NCI-H2171 (cell line): ENCODE results near the gene PSMG3.

Source experiments
- DNase-seq: peaks from one replicate; lab custom pipeline; 2025; lab: John Stamatoyannopoulos, UW

Gene PSMG3

DNA sequence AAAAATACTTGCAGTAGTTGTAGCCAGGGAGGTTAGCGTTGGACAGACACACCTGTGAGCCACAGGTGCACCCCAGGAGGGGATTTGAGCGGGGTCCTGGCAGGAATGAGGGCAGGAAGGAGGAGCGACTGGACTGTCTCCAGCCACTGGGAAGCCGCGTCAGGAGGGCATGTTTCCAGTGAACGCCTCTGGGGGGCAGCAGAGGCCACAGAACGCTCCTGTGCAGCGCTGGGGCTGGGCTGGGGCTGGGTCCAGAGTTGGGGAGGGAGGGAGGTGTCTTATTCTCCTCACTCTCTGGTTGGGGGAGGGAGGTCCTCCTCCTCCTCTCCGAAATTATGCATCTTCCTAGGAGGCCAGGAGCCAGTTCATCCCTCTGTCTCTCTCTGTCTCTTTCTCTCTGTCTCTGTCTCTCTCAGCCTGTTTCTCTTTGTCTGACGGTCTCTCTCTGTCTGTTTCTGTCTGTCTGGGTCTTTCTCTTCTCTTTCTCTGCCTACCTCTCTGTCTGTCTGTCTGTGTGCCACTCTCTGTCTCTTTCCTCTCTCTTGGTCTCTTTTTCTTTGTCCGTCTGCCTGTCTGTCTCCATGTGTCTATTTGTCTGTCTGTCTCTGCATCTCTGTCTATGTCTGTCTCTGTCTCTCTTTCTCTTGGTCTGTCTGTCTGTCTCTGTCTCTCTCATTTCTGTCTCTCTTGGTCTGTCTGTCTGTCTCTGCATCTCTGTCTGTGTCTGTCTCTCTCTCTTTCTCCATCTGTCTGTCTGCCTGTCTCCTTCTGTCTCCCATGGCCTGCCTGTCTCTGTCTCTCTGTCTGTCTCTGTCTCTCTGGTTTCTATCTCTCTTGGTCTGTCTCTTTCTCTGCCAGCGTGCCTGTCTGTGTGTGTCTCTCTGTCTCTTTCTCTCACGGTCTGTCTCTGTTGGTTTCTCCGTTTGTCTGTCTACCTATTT lies 9.9 kb upstream of the PSMG3 start:
- DNase-seq: peak; percentile 34

GRCh38 chr7:1578513-1578912 lies 8.7 kb upstream of the PSMG3 start:
- DNase-seq: no peak

DNA sequence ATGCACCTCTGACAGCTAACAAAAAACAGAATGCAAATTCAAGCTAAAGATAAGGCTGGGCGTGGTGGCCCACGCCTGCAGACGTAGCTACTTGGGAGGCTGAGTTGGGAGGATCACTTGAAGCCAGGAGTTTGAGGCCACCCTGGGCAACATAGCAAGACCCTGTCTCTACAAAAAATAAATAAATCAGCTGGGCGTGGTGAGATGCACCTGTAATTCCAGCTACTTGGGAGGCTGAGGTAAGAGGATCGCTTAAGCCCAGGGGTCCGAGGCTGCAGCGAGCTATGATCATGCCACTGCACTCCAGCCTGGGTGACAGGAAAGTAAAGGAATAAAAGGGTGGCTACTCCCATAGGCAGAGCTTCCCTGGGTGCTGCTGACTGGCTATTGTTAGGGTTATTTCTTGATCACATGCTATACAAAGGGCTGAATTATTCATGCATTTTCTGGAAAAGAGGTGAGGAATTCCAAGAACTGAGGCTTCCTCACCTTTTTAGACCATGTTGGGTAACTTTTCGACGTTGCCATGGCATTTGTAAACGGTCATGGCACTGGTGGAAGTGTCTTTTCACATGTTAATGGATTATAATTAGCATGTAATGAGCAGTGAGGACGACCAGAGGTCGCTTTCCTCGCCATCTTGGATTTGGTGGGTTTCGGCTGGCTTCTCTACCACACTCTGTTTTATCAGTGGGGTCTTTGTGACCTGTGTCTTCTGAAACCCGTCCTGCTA lies 6.9 kb upstream of the PSMG3 start:
- DNase-seq: no peak

- DNase-seq: no peak
Observed at GRCh38 chr7:1575809-1576208, 6.0 kb upstream of the PSMG3 start.

- no peak for DNase-seq
Observed at GRCh38 chr7:1572111-1572822, 2.4 kb upstream of the PSMG3 start.

GRCh38 chr7:1569440-1569832 lies 396 bp downstream of the PSMG3 start:
- DNase-seq: no peak

DNA sequence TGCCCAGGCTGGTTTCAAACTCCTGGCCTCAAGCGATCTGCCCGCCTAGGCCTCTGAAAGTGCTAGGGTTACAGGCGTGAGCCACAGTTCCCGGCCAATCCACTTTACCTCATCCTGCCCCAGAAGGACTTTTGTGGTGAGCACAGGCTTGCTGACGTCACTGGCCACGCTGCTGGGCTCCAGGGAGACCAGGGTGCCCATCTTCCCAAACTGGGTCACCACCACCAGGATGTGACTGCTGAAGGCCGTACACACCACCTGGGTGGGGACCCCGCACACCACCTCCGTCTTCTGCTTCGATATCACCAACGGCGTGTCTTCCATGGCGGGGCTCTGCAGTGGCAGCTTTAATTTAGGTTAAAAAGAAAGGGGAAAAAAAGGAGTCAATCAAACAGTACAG lies 816 bp downstream of the PSMG3 start:
- DNase-seq: no peak

DNA sequence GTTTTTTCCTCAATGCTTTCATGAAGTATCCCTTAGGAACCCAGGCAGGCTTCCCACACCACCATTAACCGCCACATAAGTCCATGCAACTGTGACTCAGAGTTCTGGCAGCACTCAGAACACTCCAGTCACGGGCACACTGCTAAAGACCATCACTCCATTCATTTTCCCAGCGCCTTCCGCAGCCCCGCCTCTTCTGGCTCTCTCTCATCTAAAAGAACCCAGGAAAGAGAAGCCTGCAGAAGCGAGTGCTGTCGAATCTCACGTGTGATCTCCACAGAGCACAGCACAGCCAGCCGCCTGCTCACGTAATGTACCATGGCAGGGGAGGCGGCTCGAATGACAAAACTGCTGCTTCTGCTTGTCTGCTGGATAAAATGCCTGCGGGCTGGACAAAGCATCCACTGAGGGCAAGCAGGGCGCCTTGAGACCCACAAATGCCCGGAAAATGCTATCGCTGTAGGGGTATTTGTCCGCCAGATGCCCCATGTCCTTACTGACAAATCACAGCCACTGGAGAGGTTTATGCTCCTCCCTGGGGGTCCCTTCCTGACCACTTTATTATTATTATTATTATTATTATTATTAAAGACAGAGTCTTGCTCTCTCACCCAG lies 1.8 kb downstream of the PSMG3 start:
- no peak for DNase-seq

DNA sequence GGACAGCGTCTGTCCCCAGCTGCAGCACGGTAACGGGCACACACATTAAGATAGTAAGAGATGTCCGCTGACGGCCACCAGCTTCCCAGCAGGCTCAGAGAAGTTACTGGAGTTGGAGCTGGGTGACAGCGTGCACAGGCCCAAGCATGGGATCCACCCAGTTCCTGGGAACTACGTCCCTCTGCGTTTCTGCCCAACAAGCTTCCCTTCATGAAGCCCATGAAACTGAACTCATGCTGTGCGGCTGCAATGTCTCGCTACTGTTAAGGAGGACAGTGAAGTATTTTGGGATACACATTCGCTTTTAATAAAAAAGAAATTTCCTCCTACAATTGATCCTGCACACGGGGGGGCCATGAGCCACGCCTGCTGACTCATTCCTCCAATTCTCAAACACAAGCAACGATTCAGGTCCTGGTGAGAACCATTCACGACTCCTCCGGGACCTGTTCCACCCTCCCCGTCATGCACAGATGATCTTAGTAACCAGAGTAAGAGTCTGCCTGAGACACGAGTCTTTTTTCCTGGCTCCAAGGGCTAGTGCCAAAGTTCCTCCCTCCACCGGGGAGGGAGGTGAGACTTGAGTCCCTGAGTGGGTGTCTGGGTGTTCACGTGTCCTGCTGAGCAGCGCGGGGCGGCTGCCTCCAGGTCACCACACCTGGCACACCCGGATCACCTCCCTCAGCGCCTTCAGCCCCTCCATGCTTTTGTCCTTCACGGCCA lies 2.6 kb downstream of the PSMG3 start:
- no peak for DNase-seq

GRCh38 chr7:1566687-1567048 lies 3.2 kb downstream of the PSMG3 start:
- DNase-seq: no peak

DNA sequence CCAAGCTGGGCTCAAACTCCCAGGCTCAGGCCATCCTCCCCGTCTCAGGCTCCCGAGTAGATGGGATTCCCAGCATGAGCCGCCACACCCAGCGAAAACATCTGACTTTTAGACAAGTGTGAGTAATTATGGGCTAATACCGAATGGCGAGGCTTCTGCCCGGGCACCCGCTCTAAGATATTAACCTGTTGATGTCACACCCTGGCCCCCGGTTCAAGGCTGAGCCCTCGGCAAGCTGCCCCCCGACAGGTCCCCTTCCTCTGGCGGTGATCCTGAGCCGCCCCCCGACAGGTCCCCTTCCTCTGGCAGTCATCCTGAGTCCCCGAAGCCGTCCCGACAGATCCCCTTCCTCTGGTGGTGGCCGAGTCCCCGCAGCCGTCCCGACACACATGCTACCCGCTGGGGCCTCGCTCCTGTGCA lies 5.2 kb downstream of the PSMG3 start:
- DNase-seq: no peak

DNA sequence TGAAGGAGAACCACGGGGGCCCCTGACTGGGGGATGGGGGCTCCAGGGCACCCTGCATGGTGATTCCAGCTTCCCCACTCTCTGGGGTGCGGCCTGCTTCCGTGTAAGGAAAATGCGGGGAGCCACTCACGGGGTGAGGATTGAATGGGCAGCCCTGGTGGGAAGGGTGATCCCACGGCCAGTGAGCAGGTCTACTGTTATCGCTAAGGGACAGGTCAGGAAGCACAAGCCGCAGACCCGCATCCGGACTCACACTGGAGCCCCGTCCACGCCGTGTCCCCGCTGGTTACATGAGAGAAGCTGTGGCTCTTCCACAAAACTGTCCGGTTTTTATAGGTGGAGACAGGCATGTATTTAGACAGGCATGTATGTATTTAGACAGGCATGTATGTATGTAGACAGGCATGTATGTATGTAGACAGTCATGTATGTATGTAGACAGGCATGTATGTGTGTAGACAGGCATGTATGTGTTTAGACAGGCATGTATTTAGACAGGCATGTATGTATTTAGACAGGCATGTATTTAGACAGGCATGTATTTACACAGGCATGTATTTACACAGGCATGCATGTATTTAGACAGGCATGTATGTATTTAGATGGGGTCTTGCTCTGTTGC lies 5.7 kb downstream of the PSMG3 start:
- DNase-seq: no peak

- DNase-seq: peak; percentile 84
Observed at GRCh38 chr7:1562597-1563051, 7.2 kb downstream of the PSMG3 start.

GRCh38 chr7:1562116-1562515 lies 7.7 kb downstream of the PSMG3 start:
- no peak for DNase-seq

DNA sequence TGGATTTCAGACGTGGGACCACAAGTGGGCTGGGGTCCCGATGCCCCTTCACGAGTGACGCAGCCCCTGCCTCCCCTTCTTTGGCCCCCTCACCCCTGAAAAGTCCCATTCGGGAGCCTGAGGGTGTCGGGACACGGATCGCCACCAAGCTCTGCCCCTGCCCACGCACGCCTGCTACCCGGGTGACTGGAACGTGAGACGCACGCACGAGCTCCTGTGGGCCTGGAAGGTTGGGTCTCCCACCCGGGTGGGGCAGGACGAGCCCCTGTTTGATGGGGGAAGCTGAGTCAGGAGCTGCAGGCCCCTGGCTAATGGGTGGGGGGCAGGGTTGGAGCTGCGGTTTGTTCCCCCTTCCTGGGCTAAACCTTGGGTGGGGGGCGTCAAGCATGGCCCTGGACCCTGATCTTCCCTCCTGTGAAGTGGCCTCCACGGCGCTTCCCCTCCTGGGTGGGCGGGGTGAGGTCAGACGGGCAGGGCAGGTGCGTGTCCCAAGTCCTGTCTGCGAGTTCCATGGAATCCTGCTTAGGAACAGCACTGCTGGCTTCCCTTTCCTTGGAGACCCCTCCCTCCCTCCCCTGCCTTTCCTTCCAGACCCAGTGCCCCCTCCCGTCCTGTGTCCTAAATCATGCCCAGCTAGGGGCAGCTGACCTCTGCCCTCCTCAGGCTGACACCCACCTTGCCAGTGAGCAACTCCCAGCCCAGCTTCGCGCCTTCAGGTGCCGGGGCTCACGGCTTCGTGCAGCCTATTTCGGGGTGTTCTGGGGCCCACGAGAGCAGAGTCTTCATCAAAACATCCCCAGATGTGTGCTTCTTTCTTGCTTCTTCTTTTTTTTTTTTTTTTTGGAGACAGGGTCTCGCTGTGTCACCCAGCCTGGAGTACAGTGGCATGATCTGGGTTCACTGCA lies 8.5 kb downstream of the PSMG3 start:
- no peak for DNase-seq

- DNase-seq: no peak
Observed at GRCh38 chr7:1560620-1561031, 9.2 kb downstream of the PSMG3 start.

DNA sequence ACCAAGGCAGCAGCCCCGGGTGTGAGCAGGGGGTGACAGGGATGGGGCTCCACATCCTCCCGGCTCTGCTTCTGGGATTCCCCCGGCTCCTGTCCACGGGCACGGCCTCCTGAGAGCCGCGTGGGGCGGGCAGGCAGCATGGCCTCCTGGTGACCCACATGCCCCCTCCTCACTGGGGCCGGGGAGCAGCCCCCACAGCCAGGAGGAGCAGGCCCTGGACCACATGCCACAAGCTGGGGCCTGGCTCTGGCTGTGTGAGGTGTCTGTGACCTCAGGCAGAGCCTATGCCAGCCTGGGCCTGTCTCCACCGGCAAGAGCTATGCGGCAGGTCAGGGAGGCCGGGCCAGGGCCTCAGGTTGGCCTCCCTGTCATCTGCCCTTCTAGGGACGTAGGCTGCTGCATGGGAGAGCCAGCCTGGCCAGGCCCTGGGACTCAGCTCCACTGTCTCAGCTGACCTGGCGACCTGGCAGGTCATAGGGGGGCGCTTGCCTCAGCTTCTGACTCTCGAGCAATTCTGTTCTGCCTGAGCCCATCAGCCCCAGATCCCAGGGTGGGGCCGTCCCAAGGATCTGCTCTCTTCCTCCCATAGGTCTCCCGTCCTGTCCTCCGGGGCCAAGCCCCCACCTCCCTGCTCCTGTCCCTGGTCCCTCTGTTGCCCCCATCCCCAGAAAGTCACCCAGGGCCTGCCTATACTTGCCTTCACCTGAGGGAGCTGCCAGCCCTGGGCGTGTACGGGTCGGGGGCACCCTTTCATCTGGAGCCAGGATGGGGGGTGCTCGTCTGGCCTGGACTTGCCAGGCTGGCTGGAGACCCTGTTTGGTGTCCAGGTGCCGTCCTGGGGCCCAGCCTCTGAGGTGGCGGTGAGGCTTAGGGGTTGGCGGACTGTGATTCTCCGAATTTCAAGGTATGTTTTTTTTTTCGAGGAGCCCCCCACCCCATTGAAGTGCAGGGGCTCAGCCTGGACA lies 9.9 kb downstream of the PSMG3 start:
- no peak for DNase-seq

- no peak for DNase-seq
Observed at GRCh38 chr7:1558841-1559625, 10.8 kb downstream of the PSMG3 start.
